Activated naive CD4-positive, alpha-beta T cell treated with anti-CD3 and anti-CD28 coated beads, Interleukin-2, amount 50 U/mL, for 72 hours (primary cell): ENCODE measurements around the gene PASD1. TPM values are rescaled to one million over a fixed set of nuclear protein-coding genes. Genes with fewer than 3 reads are reported as not detected.
"Not testable (repeated sequence)": the region's sequence is repeated elsewhere in the genome, so short reads cannot be mapped to it uniquely, and the experiment has no call there.

Source experiments
- ATAC-seq, 2 donors: fragments of 150-1000 bp; cut with Tn5 transposase; 2 replicates each; pipeline ENCODE4 v1.10.0; 2021; ENCODE audit warnings: mild to moderate bottlenecking in 2 of 2, moderate library complexity in 2 of 2
- DNase-seq, 2 donors: peaks; one replicate each; pipeline ENCODE4 v3.0.0; 2021 to 2022; ENCODE audit warnings: low spot score in 2 of 2
- H3K27ac Mint-ChIP-seq, 2 donors: one replicate each; pipeline ENCODE4 v1.8.0; 2022; ENCODE audit warnings: mild to moderate bottlenecking in 2 of 2, mixed read lengths in 2 of 2
- H3K36me3 Mint-ChIP-seq, 2 donors: one replicate each; pipeline ENCODE4 v1.8.0; 2022; ENCODE audit warnings: mixed read lengths in 2 of 2
- H3K9me3 Mint-ChIP-seq, 2 donors: one replicate each; pipeline ENCODE4 v1.8.0; 2022; ENCODE audit warnings: mixed read lengths in 2 of 2
- total RNA-seq, 2 donors: library from RNA; stranded (reverse); gene quantifications; one replicate each; pipeline ENCODE4 v1.2.3, GENCODE V29; 2022

Gene PASD1
- total RNA-seq, 2 donors from 2014 or later: not detected

- not testable (repeated sequence) for H3K27ac Mint-ChIP-seq, DNase-seq, ATAC-seq, H3K36me3 Mint-ChIP-seq, H3K9me3 Mint-ChIP-seq
Measured at GRCh38 chrX:151566872-151567271, 3.4 kb downstream of the PASD1 start.

DNA sequence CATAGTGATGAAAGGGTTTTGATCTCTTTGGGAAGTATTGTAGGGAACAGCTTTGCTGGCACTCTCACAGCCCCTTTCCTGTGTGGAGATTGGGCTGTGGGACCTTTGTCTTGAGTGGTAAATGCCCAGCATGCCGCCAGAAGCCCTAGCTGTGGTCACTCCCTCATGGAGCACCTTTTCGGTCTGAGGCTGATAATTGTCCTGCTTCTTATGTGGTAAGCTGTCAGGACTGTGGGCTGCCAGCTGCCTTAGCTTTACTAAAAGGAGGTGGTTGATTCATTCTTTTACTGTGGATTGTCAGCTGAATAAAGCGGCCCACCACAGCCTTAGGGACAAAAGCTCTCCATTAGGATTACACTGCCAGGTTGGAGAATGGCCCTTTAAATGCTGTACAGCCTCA lies 7.1 kb downstream of the PASD1 start:
- no peak for ATAC-seq
- Mint-ChIP-seq H3K27ac (no peak overlapping the region), H3K9me3 (no peaks in the 10 kb centered on the region), H3K36me3 (no peaks in the 10 kb centered on the region)
- DNase-seq: no peak

DNA sequence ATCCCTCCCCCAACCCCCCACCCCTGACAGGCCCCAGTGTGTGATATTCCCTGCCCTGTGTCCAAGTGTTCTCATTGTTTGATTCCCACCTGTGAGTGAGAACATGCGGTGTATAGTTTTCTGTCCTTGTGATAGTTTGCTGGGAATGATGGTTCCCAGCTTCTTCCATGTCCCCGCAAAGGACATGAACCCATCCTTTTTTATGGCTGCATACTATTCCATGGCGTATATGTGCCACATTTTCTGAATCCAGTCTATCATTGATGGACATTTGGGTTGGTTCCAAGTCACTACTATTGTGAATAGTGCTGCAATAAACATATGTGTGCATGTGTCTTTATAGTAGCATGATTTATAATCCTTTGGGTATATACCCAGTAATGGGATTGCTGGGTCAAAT lies 29.9 kb downstream of the PASD1 start:
- not testable (repeated sequence) for H3K9me3 Mint-ChIP-seq, ATAC-seq, H3K27ac Mint-ChIP-seq, H3K36me3 Mint-ChIP-seq, DNase-seq

- Mint-ChIP-seq H3K36me3 (no peaks in the 10 kb centered on the region), H3K9me3 (no peaks in the 10 kb centered on the region), H3K27ac (no peak overlapping the region)
- ATAC-seq (no peak), DNase-seq (no peak)
Measured at GRCh38 chrX:151596282-151596681, 32.8 kb downstream of the PASD1 start.

DNA sequence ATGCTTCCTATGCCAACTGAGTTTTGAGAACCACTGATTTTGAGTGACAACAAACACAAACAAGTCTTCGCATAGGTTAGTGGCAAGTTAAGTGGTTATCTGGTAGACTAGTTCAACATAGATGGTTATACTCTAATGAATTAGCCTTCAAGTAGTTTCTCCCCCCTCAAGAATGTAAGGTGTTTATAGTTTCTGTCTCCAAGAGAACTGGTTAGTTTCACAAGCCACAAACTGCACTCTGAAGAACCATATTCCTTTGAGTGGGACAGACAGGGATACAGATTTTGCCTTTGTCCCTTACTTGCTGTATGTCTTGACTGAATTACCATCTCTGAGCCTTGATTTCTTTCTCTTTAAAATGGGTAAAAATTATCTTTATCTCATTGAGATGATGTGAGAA lies 41.5 kb downstream of the PASD1 start:
- H3K27ac Mint-ChIP-seq: no peak overlapping the region
- no peaks in the 10 kb centered on the region for H3K36me3 Mint-ChIP-seq
- no peak for DNase-seq
- no peak for ATAC-seq
- no peaks in the 10 kb centered on the region for H3K9me3 Mint-ChIP-seq

DNA sequence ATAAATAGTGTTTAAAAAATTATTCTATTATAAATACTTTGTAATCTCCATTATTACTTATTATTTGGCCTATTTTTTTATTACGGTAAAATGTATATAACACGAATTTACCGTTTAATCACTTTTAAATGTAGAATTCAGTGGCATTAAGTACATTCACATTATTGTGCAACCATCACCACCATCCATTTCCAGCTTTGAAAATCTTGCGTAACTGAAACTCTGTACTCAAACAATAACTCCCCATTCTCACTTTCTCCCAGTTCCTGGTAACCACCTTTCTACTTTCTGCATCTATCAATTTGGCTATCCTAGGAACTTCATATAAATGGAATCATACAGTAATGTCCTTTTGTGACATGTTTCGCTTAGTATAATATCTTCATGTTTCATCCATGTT lies 45.7 kb downstream of the PASD1 start:
- Mint-ChIP-seq H3K9me3 (no peaks in the 10 kb centered on the region), H3K27ac (no peak overlapping the region), H3K36me3 (no peaks in the 10 kb centered on the region)
- DNase-seq (no peak), ATAC-seq (no peak)

- Mint-ChIP-seq H3K9me3 (no peaks in the 10 kb centered on the region), H3K27ac (no peak overlapping the region), H3K36me3 (no peaks in the 10 kb centered on the region)
- no peak for DNase-seq
- no peak for ATAC-seq
Measured at GRCh38 chrX:151621422-151621821, 57.9 kb downstream of the PASD1 start.

- ATAC-seq (no peak), DNase-seq (no peak)
- Mint-ChIP-seq H3K27ac (no peak overlapping the region), H3K9me3 (no peaks in the 10 kb centered on the region), H3K36me3 (no peaks in the 10 kb centered on the region)
Measured at GRCh38 chrX:151624677-151625076, 61.2 kb downstream of the PASD1 start.

DNA sequence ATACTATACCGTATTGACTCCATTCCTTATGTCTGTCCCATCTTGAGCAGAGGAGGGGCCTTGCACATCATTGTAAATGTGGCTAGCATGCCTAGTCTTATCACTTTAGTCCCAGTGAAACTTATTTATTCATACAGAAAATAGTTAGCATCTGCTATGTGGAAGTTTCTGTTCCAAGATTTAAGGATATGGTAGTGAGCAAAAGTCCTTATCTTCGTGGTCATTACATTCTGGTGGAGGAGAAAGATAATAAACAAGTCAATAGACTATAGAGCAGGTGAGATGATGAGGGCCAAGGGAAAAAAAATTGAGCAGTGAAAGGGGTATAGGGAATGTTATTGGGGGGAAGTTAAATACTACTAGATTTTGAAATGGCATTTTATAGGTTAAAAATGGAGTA lies 68.3 kb downstream of the PASD1 start:
- H3K27ac Mint-ChIP-seq: peak overlapping the region in 1 of 2 donors; percentile 22
- no peak for DNase-seq
- no peaks in the 10 kb centered on the region for H3K36me3 Mint-ChIP-seq
- no peaks in the 10 kb centered on the region for H3K9me3 Mint-ChIP-seq
- ATAC-seq: no peak

- ATAC-seq (no peak), DNase-seq (no peak)
- no peaks in the 10 kb centered on the region for H3K9me3 Mint-ChIP-seq
- H3K27ac Mint-ChIP-seq: no peak overlapping the region
- no peaks in the 10 kb centered on the region for H3K36me3 Mint-ChIP-seq
Measured at GRCh38 chrX:151633157-151633556, 69.7 kb downstream of the PASD1 start.

DNA sequence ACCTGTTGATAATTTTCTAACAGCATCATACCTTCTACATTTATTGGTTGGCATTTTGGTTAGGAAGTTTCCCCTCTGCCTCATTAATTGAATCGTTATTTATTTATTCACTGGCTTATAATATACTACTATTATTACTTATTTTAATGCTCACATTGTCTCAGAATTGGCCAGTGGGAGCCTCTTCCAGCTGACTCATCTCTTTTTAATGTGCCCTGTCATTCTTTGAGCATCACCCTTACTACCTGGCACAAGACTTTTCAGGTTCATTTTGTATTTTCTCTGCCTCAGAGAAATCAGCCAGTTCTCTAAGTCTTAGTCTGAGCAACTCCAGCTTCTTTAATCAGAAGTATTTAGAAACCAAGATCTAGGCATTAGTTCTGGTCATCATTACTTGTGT lies 71.5 kb downstream of the PASD1 start:
- DNase-seq: no peak
- Mint-ChIP-seq H3K9me3 (no peaks in the 10 kb centered on the region), H3K36me3 (no peaks in the 10 kb centered on the region), H3K27ac (no peak overlapping the region)
- ATAC-seq: no peak

- DNase-seq (no peak), ATAC-seq (no peak)
- Mint-ChIP-seq H3K36me3 (no peaks in the 10 kb centered on the region), H3K27ac (no peak overlapping the region), H3K9me3 (no peaks in the 10 kb centered on the region)
Measured at GRCh38 chrX:151641564-151641963, 78.1 kb downstream of the PASD1 start.

DNA sequence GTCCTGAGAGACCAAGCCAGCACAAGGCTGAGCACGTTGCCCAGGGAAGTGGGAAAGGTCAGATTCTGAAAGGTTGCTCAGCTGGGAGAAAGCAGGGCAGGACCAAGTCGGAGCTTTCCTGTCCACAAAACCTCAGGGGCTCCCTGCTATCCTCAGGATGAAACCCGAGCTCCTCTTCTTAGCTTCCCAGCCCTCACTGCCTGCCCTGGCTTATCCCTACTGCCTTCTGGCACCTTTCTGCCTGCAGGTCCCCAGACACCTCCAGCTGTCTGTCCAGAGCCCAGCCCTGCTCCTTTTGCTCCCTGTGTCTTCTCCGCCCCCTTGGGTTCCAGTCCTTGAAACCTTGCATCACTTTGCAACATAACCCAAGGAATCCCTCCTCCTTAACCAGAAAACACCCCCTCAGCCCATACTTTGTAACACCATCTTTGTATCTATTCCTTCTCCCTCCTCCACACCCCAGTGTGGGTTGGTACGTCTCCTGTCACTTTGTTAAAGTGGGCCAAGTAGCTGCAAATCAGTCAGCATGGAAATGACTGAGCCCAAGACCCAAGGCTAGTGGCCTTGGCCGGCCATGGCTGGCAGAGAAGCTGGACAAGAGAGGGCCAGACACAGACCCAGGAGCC lies 111.8 kb downstream of the PASD1 start:
- H3K36me3 Mint-ChIP-seq: no peaks in the 10 kb centered on the region
- ATAC-seq: no peak

GRCh38 chrX:151676196-151676595 lies 112.7 kb downstream of the PASD1 start:
- no peak for DNase-seq
- H3K36me3 Mint-ChIP-seq: no peaks in the 10 kb centered on the region
- no peak overlapping the region for H3K27ac Mint-ChIP-seq
- ATAC-seq: no peak
- H3K9me3 Mint-ChIP-seq: no peaks in the 10 kb centered on the region

More for the DNA sequence above, 111.8 kb downstream of the PASD1 start:
- DNase-seq: no peak
- Mint-ChIP-seq H3K27ac (no peak overlapping the region), H3K9me3 (no peaks in the 10 kb centered on the region)

- H3K9me3 Mint-ChIP-seq: no peaks in the 10 kb centered on the region
- ATAC-seq (no peak), DNase-seq (no peak)
- no peaks in the 10 kb centered on the region for H3K36me3 Mint-ChIP-seq
- no peak overlapping the region for H3K27ac Mint-ChIP-seq
Measured at GRCh38 chrX:151679798-151680402, 116.4 kb downstream of the PASD1 start.

DNA sequence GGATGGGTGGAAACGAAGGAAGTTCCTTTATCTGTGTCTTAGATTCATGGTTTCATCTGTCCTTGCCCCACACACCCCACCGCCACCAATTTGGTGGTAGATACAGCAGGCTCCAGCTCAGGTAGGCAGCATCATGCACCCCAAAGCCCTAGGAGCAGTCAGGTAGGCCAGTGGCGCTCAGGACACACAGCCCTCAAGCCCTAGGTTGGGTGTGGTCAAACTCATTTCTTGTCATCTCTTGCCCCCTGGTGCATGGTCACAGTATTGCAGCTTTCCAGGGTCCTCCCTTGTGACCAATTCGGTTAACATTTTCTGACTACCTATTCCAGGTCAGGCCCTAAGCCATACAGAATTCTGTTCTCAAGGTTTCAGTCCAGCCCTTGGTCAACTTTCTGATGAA lies 117.3 kb downstream of the PASD1 start:
- Mint-ChIP-seq H3K9me3 (no peaks in the 10 kb centered on the region), H3K27ac (no peak overlapping the region), H3K36me3 (no peaks in the 10 kb centered on the region)
- DNase-seq (peak in 1 of 2 donors; percentile 62), ATAC-seq (peak; percentile 59 to 74)

- no peaks in the 10 kb centered on the region for H3K36me3 Mint-ChIP-seq
- no peak for ATAC-seq
Measured at GRCh38 chrX:151687635-151688034, 124.2 kb downstream of the PASD1 start.

GRCh38 chrX:151688695-151689094 lies 125.2 kb downstream of the PASD1 start:
- Mint-ChIP-seq H3K36me3 (no peaks in the 10 kb centered on the region), H3K27ac (no peak overlapping the region), H3K9me3 (no peaks in the 10 kb centered on the region)
- ATAC-seq (no peak), DNase-seq (no peak)

More at GRCh38 chrX:151687635-151688034, 124.2 kb downstream of the PASD1 start:
- Mint-ChIP-seq H3K9me3 (no peaks in the 10 kb centered on the region), H3K27ac (no peak overlapping the region)
- no peak for DNase-seq
